Nephron progenitor cell (in vitro differentiated cells): ENCODE measurements around the gene HEBP1.
A peak's percentile ranks its signal among the peaks of the same experiment; 100 is the strongest.

Source experiments
- DNase-seq: peaks from one replicate; pipeline ENCODE4 v3.0.0; 2021
- H3K27ac Mint-ChIP-seq: 2 replicates; pipeline ENCODE4 v1.8.0; 2021; ENCODE audit warnings: mild to moderate bottlenecking, moderate library complexity, mixed read lengths
- H3K27me3 Mint-ChIP-seq: 2 replicates; pipeline ENCODE4 v1.8.0; 2021; ENCODE audit warnings: mild to moderate bottlenecking, low read depth, mixed read lengths; ENCODE audit not compliant: poor library complexity
- H3K36me3 Mint-ChIP-seq: 2 replicates; pipeline ENCODE4 v1.8.0; 2021; ENCODE audit warnings: low read depth, mixed read lengths
- H3K4me1 Mint-ChIP-seq: 2 replicates; pipeline ENCODE4 v1.8.0; 2021; ENCODE audit warnings: mixed read lengths
- H3K4me3 Mint-ChIP-seq: 2 replicates; pipeline ENCODE4 v1.8.0; 2021; ENCODE audit warnings: mild to moderate bottlenecking, moderate library complexity, mixed read lengths
- H3K9me3 Mint-ChIP-seq: 2 replicates; pipeline ENCODE4 v1.8.0; 2021; ENCODE audit warnings: mild to moderate bottlenecking, moderate library complexity, mixed read lengths
- TF ChIP-seq, protein P1 (sequence below): fragments of 200-600 bp; sonication (generic); IDR thresholded peaks from 2 replicates; pipeline ENCODE4 v1.5.0; 2021; ENCODE audit warnings: antibody characterized with exemption

HEBP1 gene

DNA sequence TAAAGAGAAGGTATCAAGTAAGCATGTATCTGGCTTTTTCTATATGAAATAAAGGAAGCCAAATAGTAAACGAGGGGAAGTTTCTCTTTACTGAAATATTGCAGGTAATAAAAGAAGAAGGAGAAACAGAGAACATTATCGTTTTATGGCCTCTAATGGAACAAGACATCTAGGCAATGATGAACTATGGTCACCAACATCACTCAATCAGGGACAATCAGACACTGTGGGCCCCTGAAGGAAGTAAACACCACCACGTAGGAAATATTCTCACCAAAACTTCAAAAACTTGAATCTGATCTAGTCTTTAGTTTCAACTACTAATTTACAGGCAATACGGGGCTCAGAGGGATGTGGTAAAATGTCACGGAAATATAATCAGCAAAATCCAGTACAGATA is 15.9 kb downstream of the HEBP1 start:
- no peaks in the 10 kb centered on the region for H3K4me1 Mint-ChIP-seq
- H3K9me3 Mint-ChIP-seq, result no peaks in the 10 kb centered on the region
- no peak for DNase-seq
- peaks cover 32% of the 10 kb centered on the region for H3K36me3 Mint-ChIP-seq
- H3K27me3 Mint-ChIP-seq, result peaks cover 4% of the 10 kb centered on the region
- no peak overlapping the region for H3K27ac Mint-ChIP-seq
- H3K4me3 Mint-ChIP-seq, result no peak overlapping the region
- TF ChIP-seq, protein P1, sequence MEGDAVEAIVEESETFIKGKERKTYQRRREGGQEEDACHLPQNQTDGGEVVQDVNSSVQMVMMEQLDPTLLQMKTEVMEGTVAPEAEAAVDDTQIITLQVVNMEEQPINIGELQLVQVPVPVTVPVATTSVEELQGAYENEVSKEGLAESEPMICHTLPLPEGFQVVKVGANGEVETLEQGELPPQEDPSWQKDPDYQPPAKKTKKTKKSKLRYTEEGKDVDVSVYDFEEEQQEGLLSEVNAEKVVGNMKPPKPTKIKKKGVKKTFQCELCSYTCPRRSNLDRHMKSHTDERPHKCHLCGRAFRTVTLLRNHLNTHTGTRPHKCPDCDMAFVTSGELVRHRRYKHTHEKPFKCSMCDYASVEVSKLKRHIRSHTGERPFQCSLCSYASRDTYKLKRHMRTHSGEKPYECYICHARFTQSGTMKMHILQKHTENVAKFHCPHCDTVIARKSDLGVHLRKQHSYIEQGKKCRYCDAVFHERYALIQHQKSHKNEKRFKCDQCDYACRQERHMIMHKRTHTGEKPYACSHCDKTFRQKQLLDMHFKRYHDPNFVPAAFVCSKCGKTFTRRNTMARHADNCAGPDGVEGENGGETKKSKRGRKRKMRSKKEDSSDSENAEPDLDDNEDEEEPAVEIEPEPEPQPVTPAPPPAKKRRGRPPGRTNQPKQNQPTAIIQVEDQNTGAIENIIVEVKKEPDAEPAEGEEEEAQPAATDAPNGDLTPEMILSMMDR, result no peak

GRCh38 chr12:12983420-12984035 is 16.5 kb downstream of the HEBP1 start:
- peaks cover 30% of the 10 kb centered on the region for H3K36me3 Mint-ChIP-seq
- H3K9me3 Mint-ChIP-seq, result no peaks in the 10 kb centered on the region
- no peaks in the 10 kb centered on the region for H3K4me1 Mint-ChIP-seq
- no peak overlapping the region for H3K4me3 Mint-ChIP-seq
- no peak overlapping the region for H3K27ac Mint-ChIP-seq
- H3K27me3 Mint-ChIP-seq, result peaks cover 4% of the 10 kb centered on the region
- DNase-seq, result no peak
- TF ChIP-seq, protein P1, result peak; percentile 38

- Mint-ChIP-seq H3K27me3 (peaks cover 4% of the 10 kb centered on the region), H3K4me1 (no peaks in the 10 kb centered on the region), H3K4me3 (no peak overlapping the region), H3K9me3 (no peaks in the 10 kb centered on the region), H3K27ac (no peak overlapping the region), H3K36me3 (peaks cover 22% of the 10 kb centered on the region)
- DNase-seq, result no peak
- TF ChIP-seq, protein P1, result no peak
Measured at GRCh38 chr12:12982331-12982730, 17.7 kb downstream of the HEBP1 start.

DNA sequence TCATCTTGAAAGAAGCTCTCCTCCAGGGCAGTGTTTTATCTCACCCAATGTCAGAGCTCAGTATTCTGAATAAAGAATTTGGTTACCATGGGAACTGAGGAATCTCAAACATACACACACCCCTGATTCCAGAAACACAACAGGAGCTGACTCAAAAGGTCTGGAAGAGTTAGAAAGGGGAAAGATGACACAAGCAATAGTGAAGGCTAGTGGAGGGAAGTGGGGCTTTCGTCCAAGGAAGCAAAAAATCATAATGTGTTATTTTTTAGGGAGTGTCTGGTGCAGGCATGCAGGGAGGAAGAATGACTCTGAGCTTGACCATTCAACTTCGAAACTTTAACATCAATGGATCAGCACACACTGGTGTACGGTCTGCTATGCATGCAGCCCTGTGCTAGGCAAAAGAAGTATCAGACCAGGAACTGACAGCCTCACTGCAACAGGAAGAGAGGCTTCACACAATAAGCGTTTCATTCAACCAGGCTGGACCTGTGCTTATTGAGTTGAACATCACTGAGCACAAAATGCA is 20.3 kb downstream of the HEBP1 start:
- Mint-ChIP-seq H3K27ac (no peak overlapping the region), H3K9me3 (no peaks in the 10 kb centered on the region), H3K27me3 (no peaks in the 10 kb centered on the region), H3K36me3 (peaks cover 24% of the 10 kb centered on the region), H3K4me1 (no peaks in the 10 kb centered on the region), H3K4me3 (no peak overlapping the region)
- TF ChIP-seq, protein P1, result no peak
- DNase-seq, result no peak

DNA sequence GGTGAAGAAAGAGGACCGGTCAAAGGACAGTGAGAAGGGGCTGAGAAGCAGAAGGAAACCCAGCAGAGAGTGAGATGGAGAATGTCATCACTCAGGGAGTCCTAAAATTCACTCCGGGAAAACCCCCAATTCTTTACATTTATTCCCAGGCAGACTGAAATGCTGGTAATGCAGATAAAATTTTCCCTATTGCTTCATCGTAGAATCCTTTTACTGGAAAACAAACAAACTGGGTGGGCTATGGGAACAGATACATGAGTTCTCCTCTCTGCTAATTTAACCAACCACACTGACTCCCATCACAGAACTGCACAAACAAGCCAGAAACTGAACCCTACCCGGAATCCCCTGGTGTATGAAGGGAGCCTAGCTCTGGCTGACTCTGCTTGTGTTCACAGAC is 20.9 kb downstream of the HEBP1 start:
- DNase-seq, result no peak
- TF ChIP-seq, protein P1, result no peak
- Mint-ChIP-seq H3K27ac (no peak overlapping the region), H3K4me3 (no peak overlapping the region), H3K27me3 (no peaks in the 10 kb centered on the region), H3K9me3 (peaks cover 4% of the 10 kb centered on the region), H3K4me1 (no peaks in the 10 kb centered on the region), H3K36me3 (peaks cover 27% of the 10 kb centered on the region)

DNA sequence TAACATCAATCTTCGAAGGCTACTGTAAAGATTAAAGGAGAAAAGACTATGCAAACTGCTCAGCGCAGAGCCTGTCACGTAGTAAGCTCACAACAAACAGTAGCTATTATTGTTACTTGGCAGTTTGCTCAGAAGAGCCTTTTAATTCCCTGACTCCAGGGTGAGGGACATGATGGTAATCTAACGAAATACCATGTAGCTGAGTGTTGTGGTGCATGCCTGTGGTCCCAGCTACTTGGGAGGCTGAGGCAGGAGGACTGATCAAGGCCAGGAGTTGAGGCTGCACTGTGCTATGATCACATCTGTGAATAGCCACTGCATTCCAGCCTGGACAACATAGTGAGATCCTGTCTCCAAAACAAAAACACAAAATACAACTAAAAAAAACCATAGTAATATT is 22.8 kb downstream of the HEBP1 start:
- Mint-ChIP-seq H3K4me1 (no peaks in the 10 kb centered on the region), H3K27me3 (no peaks in the 10 kb centered on the region), H3K27ac (no peak overlapping the region), H3K4me3 (no peak overlapping the region), H3K36me3 (peaks cover 37% of the 10 kb centered on the region), H3K9me3 (peaks cover 21% of the 10 kb centered on the region)
- no peak for DNase-seq
- TF ChIP-seq, protein P1, result no peak
